Osteocyte (in vitro differentiated cells): ENCODE results near the gene HOXA7. TPM values are rescaled to one million over a fixed set of nuclear protein-coding genes. Genes with fewer than 3 reads are reported as not detected.
A peak's percentile ranks its signal among the peaks of the same experiment; 100 is the strongest.

ENCODE experiments used
- DNase-seq: peaks from one replicate; pipeline ENCODE4 v3.0.0; 2021; ENCODE audit warnings: mixed read lengths; ENCODE audit not compliant: unreplicated experiment; ENCODE audit errors: extremely low spot score
- H3K27ac Mint-ChIP-seq: one replicate; pipeline ENCODE4 v1.8.0; 2021; ENCODE audit warnings: mild to moderate bottlenecking, mixed read lengths; ENCODE audit not compliant: unreplicated experiment
- H3K27me3 Mint-ChIP-seq: one replicate; pipeline ENCODE4 v1.8.0; 2021; ENCODE audit warnings: mixed read lengths; ENCODE audit not compliant: unreplicated experiment
- H3K36me3 Mint-ChIP-seq: one replicate; pipeline ENCODE4 v1.8.0; 2021; ENCODE audit warnings: mixed read lengths; ENCODE audit not compliant: unreplicated experiment
- H3K4me1 Mint-ChIP-seq: one replicate; pipeline ENCODE4 v1.8.0; 2021; ENCODE audit warnings: mixed read lengths; ENCODE audit not compliant: unreplicated experiment
- H3K4me3 Mint-ChIP-seq: one replicate; pipeline ENCODE4 v1.8.0; 2021; ENCODE audit warnings: mild to moderate bottlenecking, moderate library complexity, mixed read lengths; ENCODE audit not compliant: unreplicated experiment
- H3K9me3 Mint-ChIP-seq: one replicate; pipeline ENCODE4 v1.8.0; 2021; ENCODE audit warnings: mixed read lengths; ENCODE audit not compliant: unreplicated experiment
- CTCF ChIP-seq: fragments of 200-600 bp; sonication (generic); IDR thresholded peaks from 2 replicates; pipeline ENCODE4 v1.5.0; 2021; ENCODE audit warnings: antibody characterized with exemption, mild to moderate bottlenecking, moderate library complexity
- long read RNA-seq: library from polyadenylated mRNA; unstranded; transcript quantifications from one replicate; pipeline ENCODE4 v2.0.0, GENCODE V29; 2021
- total RNA-seq: library from RNA; stranded (reverse); gene quantifications from 2 replicates; pipeline ENCODE4 v1.2.1, GENCODE V29; 2021

HOXA7 gene
- not detected in 2 replicates for total RNA-seq
- long read RNA-seq = 0 reads

GRCh38 chr7:27156508-27156898 lies at the start of gene HOXA7:
Gene HOXA7 (minus strand): TSS chr7:27156675. CDS start chr7:27156545, 130 bp downstream.
- Mint-ChIP-seq H3K4me3 (no peak within 1 kb of the TSS), H3K36me3 (peaks cover 1% of the 10 kb centered on the region), H3K27ac (no peak within 1 kb of the TSS), H3K9me3 (peaks cover 7% of the 10 kb centered on the region), H3K27me3 (peaks cover 88% of the 10 kb centered on the region), H3K4me1 (peaks cover 15% of the 10 kb centered on the region)
- no peak for DNase-seq
- TF ChIP-seq CTCF = no peak

- H3K9me3 Mint-ChIP-seq = no peaks in the 10 kb centered on the region
- H3K27ac Mint-ChIP-seq = no peak overlapping the region
- peaks cover 7% of the 10 kb centered on the region for H3K36me3 Mint-ChIP-seq
- no peak for TF ChIP-seq CTCF
- peaks cover 97% of the 10 kb centered on the region for H3K27me3 Mint-ChIP-seq
- peaks cover 32% of the 10 kb centered on the region for H3K4me1 Mint-ChIP-seq
- peak overlapping the region; percentile 73 for H3K4me3 Mint-ChIP-seq
- no peak for DNase-seq
Measured at GRCh38 chr7:27205325-27206280, 49.1 kb upstream of the HOXA7 start.

- H3K4me3 Mint-ChIP-seq = peak overlapping the region; percentile 73
- no peak for DNase-seq
- no peak for TF ChIP-seq CTCF
- H3K27me3 Mint-ChIP-seq = peaks cover 94% of the 10 kb centered on the region
- H3K9me3 Mint-ChIP-seq = no peaks in the 10 kb centered on the region
- H3K36me3 Mint-ChIP-seq = peaks cover 7% of the 10 kb centered on the region
- H3K27ac Mint-ChIP-seq = no peak overlapping the region
- peaks cover 36% of the 10 kb centered on the region for H3K4me1 Mint-ChIP-seq
Measured at GRCh38 chr7:27204851-27205322, 48.4 kb upstream of the HOXA7 start.

GRCh38 chr7:27203964-27204594 lies 47.6 kb upstream of the HOXA7 start:
- H3K27ac Mint-ChIP-seq = no peak overlapping the region

More at GRCh38 chr7:27203964-27204594, 47.6 kb upstream of the HOXA7 start:
- H3K4me1 Mint-ChIP-seq = peaks cover 38% of the 10 kb centered on the region
- H3K27me3 Mint-ChIP-seq = peaks cover 90% of the 10 kb centered on the region
- no peak for TF ChIP-seq CTCF
- H3K36me3 Mint-ChIP-seq = peaks cover 7% of the 10 kb centered on the region
- H3K9me3 Mint-ChIP-seq = no peaks in the 10 kb centered on the region
- no peak for DNase-seq
- H3K4me3 Mint-ChIP-seq = peak overlapping the region; percentile 3
